Right lobe of liver (tissue), 4 donors: ENCODE results near the gene REPS2.

ENCODE experiments used
- CTCF ChIP-seq, 4 donors: fragments of 200-600 bp in 3 of 4; fragments of 450-650 bp in 1 of 4; IDR thresholded peaks; one replicate each; pipeline versions ENCODE4 v1.5.1 to v1.8.0; 2016 to 2022; ENCODE audit warnings: antibody characterized with exemption in 4 of 4, mild to moderate bottlenecking in 2 of 4
- POLR2A ChIP-seq: fragments of 450-650 bp; IDR thresholded peaks from one replicate; pipeline ENCODE4 v1.6.1; 2017; ENCODE audit warnings: antibody characterized with exemption, mild to moderate bottlenecking
- donor health status: DM: no; HTN: no; CAD: no.
- donor health status: DM: no; HTN: no; CAD: no.
- donor health status: DM: no; HTN: yes; CAD: no.

DNA sequence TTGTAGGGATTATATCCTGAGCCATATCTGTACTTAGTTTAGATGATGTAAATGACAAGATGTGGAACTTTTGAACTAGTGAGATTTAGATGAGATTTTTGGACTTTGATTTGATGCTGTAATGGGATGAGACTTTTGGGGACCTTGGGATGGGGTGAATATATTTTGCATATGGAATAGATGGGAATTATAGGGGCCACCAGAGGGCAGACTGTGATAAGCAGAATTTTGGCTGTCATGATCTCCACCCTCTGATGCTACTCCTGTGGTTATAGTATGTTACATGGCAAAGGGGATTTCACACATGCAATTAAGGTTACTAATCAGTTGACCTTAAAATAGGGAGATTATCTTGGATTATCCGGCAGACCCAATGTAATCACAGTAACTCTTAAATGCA, 214.5 kb downstream of the REPS2 start:
- TF ChIP-seq CTCF (IDR thresholded peaks at IDR 0.05) (peak in 1 of 4 donors; percentile 8), POLR2A (no peak)
